MM.1S (cell line): ENCODE measurements around the gene PTPRK.

ENCODE experiments used
- DNase-seq: peaks from one replicate; pipeline ENCODE4 v3.0.0-alpha.2; 2015
- H2AFZ ChIP-seq: fragments of 300-600 bp; sonication (generic); 2 replicates; pipeline ENCODE4 v1.6.0; 2016; ENCODE audit warnings: antibody characterized with exemption, low read length
- H3F3A ChIP-seq: fragments of 300-600 bp; sonication (generic); 2 replicates; pipeline ENCODE4 v1.6.1; 2016; ENCODE audit warnings: mild to moderate bottlenecking, antibody characterized with exemption, low read length, moderate library complexity, mixed read lengths; ENCODE audit not compliant: insufficient read depth
- H3K27ac ChIP-seq: fragments of 300-600 bp; sonication (generic); 2 replicates; pipeline ENCODE4 v1.5.1; 2016; ENCODE audit warnings: mild to moderate bottlenecking, low read length
- H3K27me3 ChIP-seq: fragments of 300-600 bp; sonication (generic); replicated peaks from 2 replicates; pipeline ENCODE4 v1.6.0; 2016; ENCODE audit warnings: low read length; ENCODE audit not compliant: insufficient read depth
- H3K36me3 ChIP-seq: fragments of 300-600 bp; sonication (generic); replicated peaks from 2 replicates; pipeline ENCODE4 v1.6.1; 2016; ENCODE audit warnings: mild to moderate bottlenecking, low read length, mixed read lengths; ENCODE audit not compliant: insufficient read depth
- H3K4me1 ChIP-seq: fragments of 300-600 bp; sonication (generic); 2 replicates; pipeline ENCODE4 v1.6.1; 2016; ENCODE audit warnings: low read length, mixed read lengths
- H3K4me2 ChIP-seq: fragments of 300-600 bp; sonication (generic); 2 replicates; pipeline ENCODE4 v1.6.0; 2016; ENCODE audit warnings: low read depth, low read length
- H3K4me3 ChIP-seq: fragments of 300-600 bp; sonication (generic); 2 replicates; pipeline ENCODE4 v1.5.1; 2016; ENCODE audit warnings: low read length, mixed read lengths
- H3K79me2 ChIP-seq: fragments of 300-600 bp; sonication (generic); 2 replicates; pipeline ENCODE4 v1.6.1; 2016; ENCODE audit warnings: mixed run types, low read length, mixed read lengths
- H3K9ac ChIP-seq: fragments of 300-600 bp; sonication (generic); 2 replicates; pipeline ENCODE4 v1.6.1; 2016; ENCODE audit warnings: low read length, mixed read lengths
- H3K9me2 ChIP-seq: fragments of 300-600 bp; sonication (generic); replicated peaks from 2 replicates; pipeline ENCODE4 v1.6.1; 2016; ENCODE audit warnings: mild to moderate bottlenecking, low read length, mixed read lengths; ENCODE audit not compliant: insufficient read depth
- H3K9me3 ChIP-seq: fragments of 300-600 bp; sonication (generic); replicated peaks from 2 replicates; pipeline ENCODE4 v1.6.1; 2016; ENCODE audit warnings: mild to moderate bottlenecking, low read length, mixed read lengths; ENCODE audit not compliant: insufficient read depth
- H4K20me1 ChIP-seq: fragments of 300-600 bp; sonication (generic); 2 replicates; pipeline ENCODE4 v1.6.1; 2016; ENCODE audit warnings: mild to moderate bottlenecking, low read length, moderate library complexity, mixed read lengths; ENCODE audit not compliant: insufficient read depth
- CTCF ChIP-seq: fragments of 300-600 bp; sonication (generic); IDR thresholded peaks from 2 replicates; pipeline ENCODE4 v1.5.1; 2016; ENCODE audit warnings: antibody characterized with exemption, low read length, mixed read lengths
- EZH2 ChIP-seq: fragments of 300-600 bp; sonication (generic); optimal IDR thresholded peaks from 2 replicates; pipeline ENCODE3; 2017; ENCODE audit warnings: low read depth, mild to moderate bottlenecking, antibody characterized with exemption, low read length, mixed read lengths
- EZH2phosphoT487 ChIP-seq: fragments of 300-600 bp; sonication (generic); IDR thresholded peaks from 2 replicates; pipeline ENCODE4 v1.6.1; 2018; ENCODE audit warnings: antibody characterized with exemption, low read length

The PTPRK gene

GRCh38 chr6:128200789-128201188 lies 319.6 kb downstream of the PTPRK start:
- no peak overlapping the region for H3K4me3 ChIP-seq
- no peaks in the 10 kb centered on the region for H3K36me3 ChIP-seq
- no peaks in the 10 kb centered on the region for H3K79me2 ChIP-seq
- TF ChIP-seq CTCF (no peak), EZH2phosphoT487 (no peak), EZH2 (no peak)
- H3K27ac ChIP-seq: no peak overlapping the region
- H3K9me3 ChIP-seq: no peaks in the 10 kb centered on the region
- no peaks in the 10 kb centered on the region for H4K20me1 ChIP-seq
- H3K4me2 ChIP-seq: no peak overlapping the region
- H2AFZ ChIP-seq: no peak overlapping the region
- no peak for DNase-seq
- H3K27me3 ChIP-seq: no peaks in the 10 kb centered on the region
- H3K9me2 ChIP-seq: no peaks in the 10 kb centered on the region
- no peaks in the 10 kb centered on the region for H3F3A ChIP-seq
- H3K9ac ChIP-seq: no peak overlapping the region
- no peaks in the 10 kb centered on the region for H3K4me1 ChIP-seq

GRCh38 chr6:128199461-128199860 lies 320.9 kb downstream of the PTPRK start:
- Histone ChIP-seq H4K20me1 (no peaks in the 10 kb centered on the region), H3K4me2 (no peak overlapping the region), H3K9me2 (no peaks in the 10 kb centered on the region), H3K27ac (no peak overlapping the region), H3K79me2 (no peaks in the 10 kb centered on the region), H3K27me3 (no peaks in the 10 kb centered on the region), H3F3A (no peaks in the 10 kb centered on the region), H3K4me3 (no peak overlapping the region), H3K9me3 (no peaks in the 10 kb centered on the region), H3K4me1 (no peaks in the 10 kb centered on the region), H3K9ac (no peak overlapping the region), H2AFZ (no peak overlapping the region), H3K36me3 (no peaks in the 10 kb centered on the region)
- no peak for DNase-seq
- TF ChIP-seq CTCF (no peak), EZH2phosphoT487 (no peak), EZH2 (no peak)

GRCh38 chr6:128192972-128193371 lies 327.4 kb downstream of the PTPRK start:
- H3K9me2 ChIP-seq: no peaks in the 10 kb centered on the region
- no peak overlapping the region for H3K9ac ChIP-seq
- no peaks in the 10 kb centered on the region for H4K20me1 ChIP-seq
- no peak for DNase-seq
- no peaks in the 10 kb centered on the region for H3K9me3 ChIP-seq
- no peak overlapping the region for H3K4me3 ChIP-seq
- no peak overlapping the region for H3K4me2 ChIP-seq
- no peaks in the 10 kb centered on the region for H3K27me3 ChIP-seq
- no peaks in the 10 kb centered on the region for H3K4me1 ChIP-seq
- H3K27ac ChIP-seq: no peak overlapping the region
- no peaks in the 10 kb centered on the region for H3F3A ChIP-seq
- no peak overlapping the region for H2AFZ ChIP-seq
- H3K79me2 ChIP-seq: no peaks in the 10 kb centered on the region
- H3K36me3 ChIP-seq: no peaks in the 10 kb centered on the region
- TF ChIP-seq EZH2phosphoT487: no peak
- TF ChIP-seq CTCF: no peak
- no peak for TF ChIP-seq EZH2
